ENCODE measurements around the gene PICALM. TPM values are rescaled to one million over a fixed set of nuclear protein-coding genes. Genes with fewer than 3 reads are reported as not detected.

The PICALM gene
- total and polyA plus RNA-seq, 8 donors = 23.3 to 90.9 (median 51.7) TPM

DNA sequence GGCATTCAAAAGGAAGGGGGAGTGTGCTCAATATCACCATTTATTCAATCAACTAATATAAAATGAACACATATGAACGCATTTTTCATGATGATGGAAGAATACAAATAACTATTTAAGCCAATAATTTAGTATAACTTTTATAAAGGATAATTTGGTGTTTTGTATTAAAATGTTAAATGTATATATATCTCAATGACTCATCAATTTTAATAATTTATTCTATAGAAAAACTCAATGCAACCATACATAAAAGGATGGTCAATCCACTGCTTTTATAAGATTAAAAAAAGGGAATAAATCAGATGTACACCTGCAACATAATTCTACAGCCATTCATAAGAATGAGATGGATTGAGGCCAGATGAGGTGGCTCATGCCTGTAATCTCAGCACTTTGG lies 50.6 kb downstream of the PICALM start:
- no peak overlapping the region for H3K4me3 ChIP-seq
- no peak for FAIRE-seq
- H3K4me1 ChIP-seq = no peaks in the 10 kb centered on the region
- H3K36me3 ChIP-seq = peaks cover 0 to 23% (median 0%) of the 10 kb centered on the region in 3 donors
- intact Hi-C loops (cut with DNase I) = no loop called here
- no peaks in the 10 kb centered on the region for H3K9me3 ChIP-seq
- 95 to 97% methylated on average over 1 of the region's 1 CpG for WGBS, 2 donors
- no peak for DNase-seq
- no peak overlapping the region for H3K27ac ChIP-seq
- H3K27me3 ChIP-seq = no peaks in the 10 kb centered on the region
- no peak for ATAC-seq
- TF ChIP-seq, protein P1, sequence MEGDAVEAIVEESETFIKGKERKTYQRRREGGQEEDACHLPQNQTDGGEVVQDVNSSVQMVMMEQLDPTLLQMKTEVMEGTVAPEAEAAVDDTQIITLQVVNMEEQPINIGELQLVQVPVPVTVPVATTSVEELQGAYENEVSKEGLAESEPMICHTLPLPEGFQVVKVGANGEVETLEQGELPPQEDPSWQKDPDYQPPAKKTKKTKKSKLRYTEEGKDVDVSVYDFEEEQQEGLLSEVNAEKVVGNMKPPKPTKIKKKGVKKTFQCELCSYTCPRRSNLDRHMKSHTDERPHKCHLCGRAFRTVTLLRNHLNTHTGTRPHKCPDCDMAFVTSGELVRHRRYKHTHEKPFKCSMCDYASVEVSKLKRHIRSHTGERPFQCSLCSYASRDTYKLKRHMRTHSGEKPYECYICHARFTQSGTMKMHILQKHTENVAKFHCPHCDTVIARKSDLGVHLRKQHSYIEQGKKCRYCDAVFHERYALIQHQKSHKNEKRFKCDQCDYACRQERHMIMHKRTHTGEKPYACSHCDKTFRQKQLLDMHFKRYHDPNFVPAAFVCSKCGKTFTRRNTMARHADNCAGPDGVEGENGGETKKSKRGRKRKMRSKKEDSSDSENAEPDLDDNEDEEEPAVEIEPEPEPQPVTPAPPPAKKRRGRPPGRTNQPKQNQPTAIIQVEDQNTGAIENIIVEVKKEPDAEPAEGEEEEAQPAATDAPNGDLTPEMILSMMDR (IDR thresholded peaks at IDR 0.05) = no peak

DNA sequence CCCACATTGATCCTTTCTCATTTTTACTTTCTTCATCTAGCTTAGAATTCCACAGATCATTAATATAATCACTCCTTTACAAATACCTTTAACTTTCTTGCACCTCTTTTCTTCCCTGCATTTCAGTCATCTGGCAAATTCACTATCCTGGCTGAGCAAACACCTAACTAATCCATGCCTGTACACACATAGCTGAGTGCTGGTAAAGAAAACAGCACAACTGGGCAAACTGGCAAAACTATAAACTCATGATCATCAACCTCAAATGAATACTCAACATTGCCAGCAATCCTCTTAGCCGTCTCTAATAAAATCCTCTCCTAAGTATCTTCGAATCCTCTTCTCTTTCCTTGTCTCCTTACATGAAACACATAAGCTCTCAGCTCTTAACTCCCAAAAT lies 52.4 kb downstream of the PICALM start:
- WGBS, 2 donors = 96 to 97% methylated on average over 2 of the region's 2 CpGs
- Histone ChIP-seq H3K9me3 (no peaks in the 10 kb centered on the region), H3K4me3 (no peak overlapping the region), H3K36me3 (peaks cover 0 to 21% (median 0%) of the 10 kb centered on the region in 3 donors), H3K27me3 (no peaks in the 10 kb centered on the region), H3K27ac (no peak overlapping the region), H3K4me1 (no peaks in the 10 kb centered on the region)
- FAIRE-seq (no peak), DNase-seq (no peak), ATAC-seq (no peak)
- TF ChIP-seq, protein P1 (IDR thresholded peaks at IDR 0.05) = no peak
- intact Hi-C loops (cut with DNase I) = no loop called here

DNA sequence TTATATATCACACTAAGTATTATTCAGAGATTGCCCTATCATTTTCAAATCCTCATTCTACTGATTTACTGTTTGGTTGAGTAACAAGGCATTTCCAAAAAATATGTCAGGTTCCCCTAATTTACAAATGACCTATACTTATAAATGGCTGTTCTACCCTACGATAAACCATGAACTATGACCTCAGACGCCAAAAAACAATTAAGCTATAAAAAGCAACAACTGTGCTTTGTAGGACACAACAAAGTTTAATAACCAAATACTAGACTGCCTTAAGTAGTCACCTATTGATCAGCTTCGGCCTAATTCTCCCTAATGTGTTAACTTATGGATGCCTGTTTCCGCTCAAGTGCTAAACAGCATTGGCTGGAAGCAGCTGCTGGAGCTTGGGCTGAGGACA lies 53.2 kb downstream of the PICALM start:
- no peak overlapping the region for H3K27ac ChIP-seq
- intact Hi-C loops (cut with DNase I) = no loop called here
- peaks cover 0 to 19% (median 0%) of the 10 kb centered on the region in 3 donors for H3K36me3 ChIP-seq
- no peak for ATAC-seq
- H3K27me3 ChIP-seq = no peaks in the 10 kb centered on the region
- H3K4me3 ChIP-seq = no peak overlapping the region
- TF ChIP-seq, protein P1 (IDR thresholded peaks at IDR 0.05) = no peak
- FAIRE-seq = no peak
- no peak for DNase-seq
- 88 to 97% methylated on average over 4 of the region's 4 CpGs for WGBS, 2 donors
- no peaks in the 10 kb centered on the region for H3K4me1 ChIP-seq
- no peaks in the 10 kb centered on the region for H3K9me3 ChIP-seq

DNA sequence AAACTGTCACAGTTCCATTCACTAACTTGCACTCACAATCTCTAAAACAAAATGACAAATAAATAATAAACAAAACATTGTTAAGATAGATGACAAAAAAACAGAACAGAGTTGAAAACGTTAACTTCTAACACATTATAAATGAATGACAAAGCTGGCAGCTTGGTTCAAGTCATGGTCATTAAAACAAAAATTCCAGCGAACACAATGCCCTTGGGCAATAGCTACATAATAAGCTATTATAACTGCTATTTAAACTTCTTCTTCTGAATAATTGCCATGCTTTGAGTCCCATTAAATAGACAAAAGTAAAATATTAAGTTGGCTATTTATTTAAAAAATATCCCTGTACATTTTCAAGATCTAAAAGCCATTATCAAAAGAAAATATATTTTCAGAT lies 54.7 kb downstream of the PICALM start:
- no peak overlapping the region for H3K4me3 ChIP-seq
- FAIRE-seq (no peak), ATAC-seq (no peak), DNase-seq (no peak)
- WGBS, 2 donors = 41 to 53% methylated on average over 2 of the region's 2 CpGs
- no peak overlapping the region for H3K27ac ChIP-seq
- H3K9me3 ChIP-seq = no peaks in the 10 kb centered on the region
- intact Hi-C loops (cut with DNase I) = no loop called here
- TF ChIP-seq, protein P1 (IDR thresholded peaks at IDR 0.05) = no peak
- no peaks in the 10 kb centered on the region for H3K4me1 ChIP-seq
- no peaks in the 10 kb centered on the region for H3K27me3 ChIP-seq
- peaks cover 0 to 22% (median 0%) of the 10 kb centered on the region in 3 donors for H3K36me3 ChIP-seq

DNA sequence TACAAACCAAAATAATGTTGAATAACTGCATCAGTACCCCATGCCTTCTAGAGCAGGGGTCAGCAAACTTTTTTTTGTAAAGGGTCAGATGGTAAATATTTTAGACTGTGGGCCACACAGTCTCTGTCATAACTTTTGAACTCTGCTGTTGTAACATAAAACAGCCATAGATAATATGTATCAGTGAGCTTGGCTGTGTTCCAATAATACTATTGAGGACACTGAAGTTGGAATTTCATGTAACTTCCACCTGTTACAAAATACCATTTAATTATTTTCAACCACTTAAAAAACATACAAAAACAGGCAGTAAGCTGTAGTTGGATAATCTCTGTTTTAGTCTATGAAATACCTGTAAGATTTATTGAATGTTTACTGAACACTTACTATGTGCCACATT lies 55.2 kb downstream of the PICALM start:
- H3K9me3 ChIP-seq = no peaks in the 10 kb centered on the region
- DNase-seq (no peak), FAIRE-seq (no peak), ATAC-seq (no peak)
- intact Hi-C loops (cut with DNase I) = no loop called here
- H3K4me1 ChIP-seq = no peaks in the 10 kb centered on the region
- peaks cover 0 to 22% (median 0%) of the 10 kb centered on the region in 3 donors for H3K36me3 ChIP-seq
- H3K4me3 ChIP-seq = no peak overlapping the region
- no peak overlapping the region for H3K27ac ChIP-seq
- TF ChIP-seq, protein P1 (IDR thresholded peaks at IDR 0.05) = no peak
- H3K27me3 ChIP-seq = no peaks in the 10 kb centered on the region
